RWPE1 (cell line): Measurements from ENCODE around the gene ST6GALNAC3.

ENCODE experiments used
- CTCF ChIA-PET: fragments of 350-600 bp; sonication (Branson Sonifier 250); formaldehyde crosslinking; extraction: SDS; loops from one replicate; lab custom pipeline; 2021; lab: Yijun Ruan, JAX
- POLR2A ChIA-PET: fragments of 400-600 bp; formaldehyde crosslinking; extraction: SDS; loops from one replicate; lab custom pipeline; 2020; ENCODE audit warnings: antibody characterized with exemption; ENCODE audit not compliant: low non-redundant PET; lab: Yijun Ruan, JAX
- DNase-seq: peaks from one replicate; pipeline ENCODE4 v3.0.0; 2012; ENCODE audit warnings: low spot score
- H3K27ac ChIP-seq: fragments of 450-650 bp; 2 replicates; pipeline ENCODE4 v1.5.1; 2017
- CTCF ChIP-seq: fragments of 450-650 bp; conservative IDR thresholded peaks from 2 replicates; pipeline ENCODE4 v1.5.1; 2017; ENCODE audit warnings: low read depth, mild to moderate bottlenecking

ST6GALNAC3 gene

GRCh38 chr1:76666499-76666898, 592.0 kb downstream of the ST6GALNAC3 start:
- TF ChIP-seq CTCF, result no peak
- CTCF ChIA-PET, result no interaction called here
- POLR2A ChIA-PET, result no interaction called here
- H3K27ac ChIP-seq, result no peak overlapping the region
- no peak for DNase-seq

GRCh38 chr1:76668046-76668445, 593.5 kb downstream of the ST6GALNAC3 start:
- no peak overlapping the region for H3K27ac ChIP-seq
- TF ChIP-seq CTCF, result no peak
- ChIA-PET CTCF (interaction anchor here (0.7 to 0.8 kb wide), 2 partner anchors 13 to 103 kb away, joined by 4 read pairs; no protein-coding TSS in a partner anchor), POLR2A (no interaction called here)
- no peak for DNase-seq

- TF ChIP-seq CTCF, result no peak
- DNase-seq, result no peak
- POLR2A ChIA-PET, result no interaction called here
- H3K27ac ChIP-seq, result no peak overlapping the region
- CTCF ChIA-PET, result no interaction called here
Measured at GRCh38 chr1:76669131-76669530, 594.6 kb downstream of the ST6GALNAC3 start.

- POLR2A ChIA-PET, result no interaction called here
- DNase-seq, result no peak
Measured at GRCh38 chr1:76669624-76670315, 595.2 kb downstream of the ST6GALNAC3 start.

GRCh38 chr1:76674689-76675210, 600.2 kb downstream of the ST6GALNAC3 start:
- CTCF ChIA-PET, result no interaction called here
- POLR2A ChIA-PET, result no interaction called here
- no peak for TF ChIP-seq CTCF
- no peak for DNase-seq
- H3K27ac ChIP-seq, result no peak overlapping the region

More at GRCh38 chr1:76669624-76670315, 595.2 kb downstream of the ST6GALNAC3 start:
- no peak overlapping the region for H3K27ac ChIP-seq
- TF ChIP-seq CTCF, result no peak
- CTCF ChIA-PET, result interaction anchor here (0.6 kb wide), 1 partner anchor 205 kb away, joined by 3 read pairs; no protein-coding TSS in a partner anchor

- CTCF ChIA-PET, result no interaction called here
- POLR2A ChIA-PET, result no interaction called here
Measured at GRCh38 chr1:76677416-76678405, 603.2 kb downstream of the ST6GALNAC3 start.

More at GRCh38 chr1:76677416-76678405, 603.2 kb downstream of the ST6GALNAC3 start:
- no peak for TF ChIP-seq CTCF
- no peak overlapping the region for H3K27ac ChIP-seq
- no peak for DNase-seq
